OCI-LY7 (cell line): ENCODE data around the gene PHAX.

ENCODE experiments used
- CTCF ChIP-seq: fragments of 200-600 bp; sonication (generic); conservative IDR thresholded peaks from 2 replicates; pipeline ENCODE4 v1.5.1; 2014; ENCODE audit warnings: mild to moderate bottlenecking, antibody characterized with exemption, low read length, moderate library complexity, mixed read lengths
- EZH2phosphoT487 ChIP-seq: fragments of 200-600 bp; sonication (generic); IDR thresholded peaks from 2 replicates; pipeline ENCODE4 v1.6.1; 2018; ENCODE audit warnings: low read depth, borderline replicate concordance, mild to moderate bottlenecking, mixed run types, antibody characterized with exemption, low read length, moderate library complexity, mixed read lengths

- TF ChIP-seq CTCF (no peak), EZH2phosphoT487 (no peak)
These were observed 1.2 kb upstream of the PHAX start for GRCh38 chr5:126599499-126599898.
